ENCODE data around the gene IL1RAP.
"Not testable (repeated sequence)": the region's sequence is repeated elsewhere in the genome, so short reads cannot be mapped to it uniquely, and the experiment has no call there.

Gene IL1RAP, protein sequence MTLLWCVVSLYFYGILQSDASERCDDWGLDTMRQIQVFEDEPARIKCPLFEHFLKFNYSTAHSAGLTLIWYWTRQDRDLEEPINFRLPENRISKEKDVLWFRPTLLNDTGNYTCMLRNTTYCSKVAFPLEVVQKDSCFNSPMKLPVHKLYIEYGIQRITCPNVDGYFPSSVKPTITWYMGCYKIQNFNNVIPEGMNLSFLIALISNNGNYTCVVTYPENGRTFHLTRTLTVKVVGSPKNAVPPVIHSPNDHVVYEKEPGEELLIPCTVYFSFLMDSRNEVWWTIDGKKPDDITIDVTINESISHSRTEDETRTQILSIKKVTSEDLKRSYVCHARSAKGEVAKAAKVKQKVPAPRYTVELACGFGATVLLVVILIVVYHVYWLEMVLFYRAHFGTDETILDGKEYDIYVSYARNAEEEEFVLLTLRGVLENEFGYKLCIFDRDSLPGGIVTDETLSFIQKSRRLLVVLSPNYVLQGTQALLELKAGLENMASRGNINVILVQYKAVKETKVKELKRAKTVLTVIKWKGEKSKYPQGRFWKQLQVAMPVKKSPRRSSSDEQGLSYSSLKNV

DNA sequence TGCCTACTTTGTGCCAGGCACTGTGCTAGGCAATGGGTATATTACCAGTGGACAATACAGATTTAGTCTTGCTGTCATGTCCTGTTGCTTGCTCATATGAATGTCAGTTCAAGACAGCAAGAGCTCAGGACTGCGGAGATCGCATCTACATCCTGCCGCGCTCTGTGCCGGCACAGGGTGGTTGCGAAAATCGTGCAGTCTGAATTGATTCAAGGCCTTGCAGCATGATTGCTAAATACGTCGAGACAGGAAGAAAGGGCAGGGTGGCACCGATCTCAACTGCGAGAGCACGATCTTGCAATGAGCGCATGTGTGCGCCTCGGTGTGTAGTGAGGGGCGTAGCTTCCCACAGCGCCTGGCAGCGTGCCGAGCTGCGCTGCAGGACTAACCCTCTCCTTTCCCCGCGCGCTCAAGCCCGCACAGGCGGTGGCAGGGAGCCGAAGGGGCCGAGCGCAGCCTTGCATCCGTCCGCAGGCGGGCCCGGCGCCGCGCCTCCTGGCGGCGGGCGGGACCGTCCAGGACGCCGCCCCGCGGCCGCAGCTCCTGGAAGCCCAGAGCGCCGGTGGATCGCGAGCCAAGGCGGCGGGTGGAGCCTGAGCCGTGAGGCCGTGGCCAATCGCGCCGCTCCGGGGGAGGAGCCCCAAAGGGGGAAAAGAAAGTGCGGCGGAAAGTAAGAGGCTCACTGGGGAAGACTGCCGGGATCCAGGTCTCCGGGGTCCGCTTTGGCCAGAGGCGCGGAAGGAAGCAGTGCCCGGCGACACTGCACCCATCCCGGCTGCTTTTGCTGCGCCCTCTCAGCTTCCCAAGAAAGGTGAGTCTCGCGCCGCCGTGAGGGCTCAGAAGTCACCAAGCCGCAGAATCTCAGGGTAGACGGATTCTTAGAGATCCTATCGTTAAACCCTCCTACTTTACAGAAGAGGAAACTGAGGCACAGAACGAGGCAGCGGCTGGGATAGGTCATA, at the start of gene IL1RAP:
Gene IL1RAP, plus strand, starts transcription at position 677 of the 962 bp plus-strand sequence. CDS start 50,205 bp downstream, outside the sequence.
- peak; percentile 78 for DNase-seq (ENCODE audit: low read depth, low spot score)

DNA sequence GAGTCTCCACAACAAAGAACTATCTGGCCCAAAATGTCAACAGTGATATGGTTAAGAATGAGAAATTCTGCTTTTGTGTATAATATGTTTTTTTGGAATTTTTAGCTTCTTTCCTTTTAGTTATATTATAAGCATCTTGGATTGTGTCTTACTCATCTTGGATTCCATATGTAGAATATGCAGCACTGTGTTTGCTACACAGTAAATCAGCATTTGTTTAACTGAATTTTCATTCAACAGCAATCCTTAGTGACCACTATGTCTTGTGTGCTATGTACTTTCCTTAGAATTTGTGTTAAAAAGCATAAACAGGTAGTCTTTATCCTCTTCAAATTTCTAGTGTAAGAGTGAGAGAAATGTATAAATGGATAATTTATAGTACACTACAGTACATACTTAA, 46.0 kb upstream of the IL1RAP start:
- no peak for DNase-seq (ENCODE audit: low read depth, low spot score)

DNA sequence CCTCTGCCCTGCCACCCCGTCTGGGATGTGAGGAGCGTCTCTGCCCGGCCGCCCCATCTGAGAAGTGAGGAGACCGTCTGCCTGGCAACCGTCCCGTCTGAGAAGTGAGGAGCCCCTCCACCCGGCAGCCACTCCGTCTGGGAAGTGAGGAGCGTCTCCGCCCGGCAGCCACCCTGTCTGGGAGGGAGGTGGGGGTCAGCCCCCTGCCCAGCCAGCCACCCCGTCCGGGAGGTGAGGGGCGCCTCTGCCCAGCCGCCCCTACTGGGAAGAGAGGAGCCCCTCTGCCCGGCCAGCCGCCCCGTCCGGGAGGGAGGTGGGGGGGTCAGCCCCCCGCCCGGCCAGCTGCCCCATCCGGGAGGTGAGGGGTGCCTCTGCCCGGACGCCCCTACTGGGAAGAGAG, 40.6 kb upstream of the IL1RAP start:
- DNase-seq (ENCODE audit: low read depth, low spot score) = not testable (repeated sequence)

DNA sequence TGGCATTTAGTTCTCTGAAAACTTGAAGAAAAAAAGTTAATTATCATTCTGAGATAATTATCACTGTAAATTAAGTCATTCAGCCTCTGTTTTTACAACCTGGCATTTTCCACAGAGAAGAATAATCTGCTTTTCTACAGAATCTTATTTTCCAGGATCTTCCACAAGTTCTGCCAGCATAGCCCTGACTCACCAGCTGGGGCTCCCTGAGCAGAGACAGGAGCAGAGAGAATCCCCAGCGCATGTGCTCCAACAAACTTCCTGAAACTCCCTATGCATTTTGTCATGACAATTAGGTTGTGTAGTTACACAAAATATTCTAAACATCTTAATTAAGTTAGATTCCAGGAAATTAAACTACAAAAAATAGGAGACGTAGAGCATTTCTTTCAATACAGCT, 32.1 kb upstream of the IL1RAP start:
- DNase-seq (ENCODE audit: low read depth, low spot score) = no peak

DNA sequence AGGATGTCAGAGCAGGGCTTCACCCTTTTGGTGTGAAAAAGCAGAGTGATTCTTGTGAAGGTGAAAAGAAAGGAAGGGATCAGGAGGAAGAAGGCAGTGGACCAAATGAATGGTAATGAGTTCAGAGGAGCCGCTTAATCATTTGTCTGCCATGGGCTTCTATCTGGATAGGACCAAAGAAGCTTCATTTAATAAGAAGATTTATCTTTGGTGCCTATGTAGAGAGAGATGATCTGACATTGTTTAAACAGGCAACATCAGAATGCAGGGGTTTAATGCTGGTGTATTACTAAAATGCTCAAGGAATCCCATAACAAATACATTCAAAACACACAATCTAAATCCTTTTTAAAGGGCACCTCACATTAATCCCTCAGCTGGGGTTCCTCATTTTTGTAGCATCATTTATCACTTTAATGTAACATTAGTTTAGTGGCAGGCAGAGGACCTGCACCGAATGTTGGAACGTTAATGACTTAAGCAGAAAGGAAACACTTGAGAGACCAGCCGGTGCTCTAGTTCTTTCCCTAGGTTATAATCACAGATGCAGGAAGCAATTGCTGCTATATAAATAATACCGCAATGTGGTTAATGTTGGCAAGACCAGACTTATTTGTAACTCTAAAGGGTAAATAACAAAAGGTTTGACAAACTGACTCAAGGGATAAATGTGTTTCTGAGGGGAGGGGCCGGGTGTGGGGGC, 27.9 kb upstream of the IL1RAP start:
- no peak for DNase-seq (ENCODE audit: low read depth, low spot score)

DNA sequence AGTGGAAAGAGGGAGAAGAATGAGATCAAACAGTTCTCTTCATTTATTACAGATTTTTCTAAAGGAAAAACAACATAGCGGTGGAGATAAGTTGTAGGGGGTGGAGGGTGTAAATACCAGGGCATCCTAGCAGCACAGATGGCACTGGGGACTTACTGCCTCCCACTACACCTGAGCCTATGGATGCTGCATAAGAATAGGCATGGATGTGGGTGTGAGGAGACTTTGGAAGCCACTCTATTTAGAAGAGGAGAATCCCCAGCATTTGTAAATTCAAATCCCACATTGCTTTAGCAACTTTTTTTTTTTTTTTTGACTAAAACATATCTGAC, 27.4 kb upstream of the IL1RAP start:
- no peak for DNase-seq (ENCODE audit: low read depth, low spot score)

DNA sequence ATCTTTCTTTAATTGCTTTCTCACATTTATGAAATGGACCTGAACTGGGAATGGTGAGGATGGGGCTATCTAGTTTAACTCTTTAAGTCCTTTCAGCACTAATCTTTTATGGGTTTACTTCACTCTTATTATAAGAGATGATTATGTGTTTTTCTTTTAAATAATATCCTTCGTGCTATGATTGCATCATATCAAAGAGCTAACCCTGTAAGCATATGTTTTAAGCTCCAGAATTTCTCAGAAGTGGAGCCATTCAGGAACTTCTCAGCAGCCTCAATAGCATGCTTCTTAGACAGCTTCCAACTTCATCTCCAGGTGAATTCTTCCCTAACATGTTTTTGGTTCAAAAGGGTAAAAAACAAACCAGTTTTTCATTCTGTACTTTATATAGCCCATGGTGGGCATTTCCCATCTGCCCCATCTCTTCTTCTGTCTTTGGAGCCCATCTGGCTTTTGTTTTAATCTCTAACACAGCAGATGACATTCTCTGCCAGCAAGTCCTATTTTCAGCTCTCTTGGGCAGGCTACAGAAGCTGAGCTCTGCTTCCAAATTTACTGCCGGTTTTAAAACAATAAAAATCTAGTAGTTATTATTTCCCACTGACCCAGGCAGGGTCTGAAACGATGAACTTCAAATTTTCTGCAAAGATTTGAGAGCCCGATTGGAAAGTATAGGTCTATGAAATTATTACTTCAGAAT, 26.8 kb upstream of the IL1RAP start:
- DNase-seq (ENCODE audit: low read depth, low spot score) = no peak

DNA sequence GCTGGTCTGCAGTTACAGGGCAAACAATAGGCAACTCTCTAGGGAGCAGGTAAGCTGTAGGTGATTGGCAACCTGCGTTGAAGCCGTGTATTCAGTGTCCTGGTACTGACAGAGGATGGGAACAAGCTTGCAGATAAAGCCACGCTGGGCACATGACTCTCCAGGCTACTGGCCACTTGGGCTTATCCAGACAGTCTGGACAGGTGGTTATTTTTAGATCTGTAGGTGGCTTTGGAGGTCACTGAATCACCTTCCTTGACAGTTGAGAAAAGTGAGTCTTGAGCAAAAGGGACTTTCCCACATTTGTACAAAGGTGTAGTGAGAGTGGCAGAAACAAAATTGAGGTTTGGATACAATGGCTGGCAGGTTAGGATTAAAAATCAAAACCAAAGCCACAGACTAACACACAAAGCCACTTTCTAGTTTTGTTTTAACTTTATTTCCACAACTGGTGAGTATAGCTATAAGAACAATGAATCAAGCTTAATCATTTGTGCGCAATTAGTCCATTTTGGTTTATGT, 22.3 kb upstream of the IL1RAP start:
- no peak for DNase-seq (ENCODE audit: low read depth, low spot score)

DNA sequence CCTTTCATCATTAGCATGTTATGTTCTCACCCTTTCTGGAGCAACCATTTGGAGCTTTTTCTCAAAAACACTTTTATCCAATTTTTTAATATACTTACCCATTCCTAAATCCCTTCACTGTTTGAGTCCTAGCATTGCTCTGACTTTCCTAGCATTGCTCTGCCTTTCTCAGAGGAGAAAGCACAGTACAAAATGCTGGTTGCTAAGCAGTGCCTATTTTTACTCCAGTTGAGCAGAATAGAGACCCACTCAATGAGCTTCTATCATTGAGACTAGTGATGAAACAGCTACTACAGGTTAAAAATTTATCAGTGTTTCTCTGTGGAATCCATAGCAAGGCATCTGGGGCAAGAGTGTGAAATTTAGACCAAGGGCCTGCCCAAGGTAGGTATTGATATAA, 21.8 kb upstream of the IL1RAP start:
- no peak for DNase-seq (ENCODE audit: low read depth, low spot score)

DNA sequence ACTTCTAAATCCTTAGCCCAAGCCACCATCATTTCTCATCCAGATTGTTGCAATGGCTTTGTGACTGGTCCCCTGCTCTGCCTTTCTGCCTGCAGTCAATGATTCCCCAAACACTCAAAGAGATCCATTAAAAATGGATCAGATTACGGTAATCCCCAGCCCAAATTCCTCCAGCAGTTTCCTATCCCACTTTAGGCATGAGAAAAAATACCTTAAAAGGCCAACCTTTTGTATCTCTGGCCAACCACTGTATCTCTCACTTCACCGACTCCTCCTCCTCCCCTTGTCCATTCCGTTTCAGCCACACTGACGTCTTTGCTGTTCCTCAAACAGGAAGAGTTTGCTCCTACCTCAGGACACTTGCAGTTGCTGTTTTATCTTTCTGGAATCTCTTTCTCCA, 20.9 kb upstream of the IL1RAP start:
- DNase-seq (ENCODE audit: low read depth, low spot score) = no peak

DNA sequence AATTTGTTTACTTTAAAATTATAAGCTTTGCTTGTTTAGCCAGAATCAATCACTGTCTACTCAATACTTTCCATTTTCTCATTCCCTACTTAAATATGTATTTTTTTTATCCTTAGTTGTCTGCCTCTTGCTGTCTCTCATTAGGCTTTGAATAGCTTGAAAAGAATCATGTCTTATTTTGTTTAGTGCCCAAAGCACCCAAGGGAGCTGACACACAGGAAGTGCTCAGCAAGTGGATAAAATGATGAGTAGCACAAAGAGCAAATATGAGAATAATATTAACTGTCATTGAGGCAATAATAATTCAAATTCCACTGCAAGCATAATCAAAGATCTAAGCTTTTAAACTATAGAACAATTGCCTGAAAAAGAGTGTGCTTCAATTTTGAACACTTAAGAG, 19.0 kb upstream of the IL1RAP start:
- no peak for DNase-seq (ENCODE audit: low read depth, low spot score)

DNA sequence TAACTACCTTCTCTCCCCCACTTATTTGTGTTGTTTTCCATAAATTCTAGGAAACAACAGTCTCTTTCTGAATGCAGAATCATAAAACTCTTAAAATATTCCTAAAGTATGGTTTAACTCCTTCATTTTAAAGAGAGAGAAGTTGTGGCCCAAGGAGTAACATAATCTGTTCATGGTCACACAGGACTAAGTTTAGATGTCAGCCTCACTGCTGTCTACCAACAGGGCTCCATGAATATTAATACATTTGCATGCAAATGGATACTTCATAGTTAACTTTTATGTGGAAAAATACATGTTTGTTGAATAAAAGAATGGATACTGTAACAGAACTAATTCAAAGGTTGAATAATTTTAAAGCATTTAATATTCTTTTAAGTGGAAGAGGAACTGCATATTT, 18.5 kb upstream of the IL1RAP start:
- no peak for DNase-seq (ENCODE audit: low read depth, low spot score)

DNA sequence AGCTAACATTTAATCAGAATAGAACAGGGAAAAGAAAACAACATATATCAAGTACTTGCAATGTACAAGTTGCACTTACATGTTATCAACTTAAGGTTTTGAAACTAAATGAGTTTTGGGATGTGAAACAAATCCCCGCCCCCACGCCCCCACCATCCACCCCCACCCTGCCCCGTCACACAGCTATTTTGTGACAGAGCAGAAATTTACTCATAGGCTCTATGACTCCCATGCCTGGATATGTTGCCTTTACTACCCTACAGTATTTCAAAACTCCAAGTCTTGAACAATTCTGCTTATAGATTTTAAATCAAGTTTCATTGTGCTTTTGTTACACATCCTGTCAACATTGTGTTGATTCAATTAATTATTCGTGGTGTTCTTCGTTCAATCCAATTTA, 18.1 kb upstream of the IL1RAP start:
- no peak for DNase-seq (ENCODE audit: low read depth, low spot score)

DNA sequence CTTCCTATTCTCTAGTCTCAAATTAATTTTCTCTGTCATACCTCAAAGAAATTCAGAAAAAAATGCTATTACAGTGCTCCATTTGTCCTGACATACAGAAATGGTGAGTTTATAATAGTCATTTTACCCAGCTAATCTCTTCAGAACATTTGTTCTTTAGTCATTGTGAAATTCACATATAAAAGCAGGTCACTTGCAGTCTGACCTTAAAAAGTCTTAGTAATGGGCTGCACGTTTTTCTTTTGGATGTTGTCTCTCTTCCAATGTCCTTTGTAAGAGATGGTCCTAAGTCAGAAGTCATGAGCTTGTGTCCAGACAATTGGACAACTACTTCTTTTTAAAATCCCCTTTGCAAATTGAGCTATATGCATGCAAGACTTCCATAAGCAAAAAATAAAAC, 17.0 kb upstream of the IL1RAP start:
- no peak for DNase-seq (ENCODE audit: low read depth, low spot score)

DNA sequence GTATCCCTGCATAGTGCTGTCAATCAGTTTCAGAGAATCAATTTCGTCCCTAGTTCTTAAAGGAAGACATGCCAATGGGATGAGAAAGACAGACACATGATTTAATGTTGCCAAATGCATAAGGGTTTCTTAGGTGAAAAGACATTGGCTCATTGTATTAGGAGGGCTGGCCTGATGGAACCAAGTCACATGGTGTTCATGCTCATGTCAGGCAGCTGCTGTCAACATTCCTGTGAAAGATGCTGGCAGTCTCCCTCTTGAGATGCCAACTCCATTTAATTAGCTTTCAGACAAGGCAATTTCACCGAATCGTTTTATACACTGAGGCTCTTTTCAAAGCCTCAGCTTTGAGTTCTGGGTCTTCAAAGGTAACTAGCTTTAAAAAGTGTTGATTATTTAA, 16.1 kb upstream of the IL1RAP start:
- DNase-seq (ENCODE audit: low read depth, low spot score) = no peak

DNA sequence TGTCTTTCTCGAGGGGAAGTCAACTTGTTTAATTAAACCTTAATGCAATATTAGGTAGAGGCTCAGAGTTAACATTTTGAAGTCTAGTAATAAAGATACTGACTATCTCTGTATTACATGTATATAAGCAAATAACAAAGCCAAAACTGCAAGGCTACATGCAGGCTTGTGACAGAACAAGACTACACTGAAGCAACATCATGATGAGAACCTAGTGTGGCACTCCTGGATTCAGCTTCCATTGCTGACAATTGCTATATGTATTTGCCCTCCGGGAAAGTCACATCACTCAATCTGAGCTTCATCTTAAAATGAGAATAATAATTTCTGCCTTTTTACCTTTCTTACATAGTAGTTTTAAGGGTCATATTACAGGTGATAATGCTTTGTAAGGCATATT, 15.6 kb upstream of the IL1RAP start:
- DNase-seq (ENCODE audit: low read depth, low spot score) = no peak

DNA sequence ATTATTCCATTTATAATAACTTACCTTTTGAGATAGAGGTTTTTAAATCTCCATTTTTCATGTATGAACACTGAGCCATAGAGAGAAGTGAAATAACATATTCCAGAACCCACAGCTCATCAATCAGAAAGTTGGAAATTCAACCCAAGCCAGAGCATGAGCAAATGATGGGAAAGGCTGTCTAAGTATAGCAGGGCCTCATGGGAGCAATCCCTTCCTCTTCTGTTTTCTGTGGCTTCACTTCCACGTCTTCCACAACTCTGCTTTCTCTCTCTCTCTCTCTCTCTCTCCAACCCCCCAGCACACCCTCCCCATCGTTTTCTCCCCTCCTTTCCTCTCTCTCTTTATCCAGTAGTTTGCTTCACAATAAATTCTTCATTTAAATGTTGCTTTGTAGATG, 14.8 kb upstream of the IL1RAP start:
- no peak for DNase-seq (ENCODE audit: low read depth, low spot score)

DNA sequence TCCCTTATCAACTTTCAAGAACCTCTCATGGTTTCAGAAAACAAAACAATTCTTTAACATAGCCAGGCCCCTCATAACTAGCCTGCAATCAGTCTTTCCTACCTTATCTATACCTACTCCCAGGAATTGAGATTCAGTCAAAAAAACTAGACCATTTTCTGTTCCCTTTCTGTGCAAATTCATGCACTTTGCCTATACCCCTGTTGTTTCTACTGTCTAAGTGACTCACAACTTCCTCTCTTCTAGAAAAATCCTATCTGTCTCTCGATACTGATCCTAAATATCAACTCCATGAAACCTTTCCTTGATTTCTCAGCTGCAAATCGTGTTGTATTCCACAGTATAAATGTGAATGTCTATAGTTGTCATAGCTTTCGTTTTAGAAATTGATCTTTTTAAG, 10.9 kb upstream of the IL1RAP start:
- DNase-seq (ENCODE audit: low read depth, low spot score) = no peak

DNA sequence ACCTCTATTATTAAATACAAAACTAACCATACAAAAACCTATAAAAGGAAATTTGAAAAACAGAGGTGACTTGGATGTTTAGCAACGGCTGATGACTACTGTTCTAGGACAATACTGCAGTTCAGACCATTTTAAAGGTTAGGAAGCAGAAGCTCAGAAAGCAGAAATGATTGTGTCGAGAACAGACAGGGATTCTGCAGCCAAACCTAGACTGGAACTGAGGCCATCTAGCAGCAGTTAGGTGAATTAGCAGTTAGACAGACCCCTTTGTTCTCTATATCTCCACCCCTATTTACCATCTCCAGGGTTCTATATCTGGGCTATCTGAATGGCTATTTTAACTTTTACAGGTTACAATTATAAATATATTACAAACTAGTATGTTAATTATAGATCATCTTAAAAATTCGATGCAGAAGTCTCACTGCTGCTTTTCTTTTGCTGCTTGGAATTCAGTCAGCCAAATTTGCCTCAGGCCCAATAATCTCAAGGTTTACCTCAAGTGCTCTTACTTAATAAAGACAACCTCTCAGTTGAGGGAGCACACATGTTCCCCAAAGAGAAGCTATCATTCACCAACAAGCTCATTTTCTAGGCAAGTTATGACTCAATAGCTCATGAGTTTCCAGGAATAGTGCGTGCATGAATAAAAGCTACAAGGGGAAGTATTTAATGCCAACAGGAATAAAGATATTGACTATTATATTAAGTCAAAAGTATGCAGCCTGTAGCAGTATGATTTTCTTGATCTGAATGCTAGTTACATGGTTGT, 9.3 kb upstream of the IL1RAP start:
- DNase-seq (ENCODE audit: low read depth, low spot score) = no peak

DNA sequence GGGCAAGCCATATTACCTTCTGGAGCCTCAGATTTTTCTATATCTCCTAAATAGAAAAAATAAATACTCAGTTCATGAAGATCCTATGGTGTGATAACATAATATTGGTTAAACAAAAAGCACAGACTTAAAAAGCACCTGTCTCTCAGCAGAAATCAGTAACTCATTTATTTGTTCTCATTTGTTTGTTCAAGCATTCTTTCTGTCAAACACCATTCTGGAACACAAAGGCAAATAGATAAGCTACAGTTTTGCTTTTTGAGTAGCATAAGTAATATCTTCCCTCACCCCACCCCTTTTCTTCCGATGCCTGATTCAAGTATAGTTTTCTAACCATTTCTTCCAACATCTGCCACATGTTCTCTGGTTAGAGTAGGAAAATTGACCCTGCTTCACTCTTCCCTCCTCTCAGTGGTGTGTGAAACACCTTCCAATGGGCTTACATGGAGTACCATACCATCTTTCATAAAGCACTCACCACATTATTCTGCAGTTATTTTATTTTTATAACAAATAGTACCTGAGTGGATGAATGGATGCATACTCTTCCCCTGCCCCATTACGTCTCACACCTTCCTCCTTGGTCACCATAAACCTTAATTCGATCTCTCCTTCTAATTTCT, 8.4 kb upstream of the IL1RAP start:
- DNase-seq (ENCODE audit: low read depth, low spot score) = no peak
